ENCODE data around the gene F2RL1.
"Not testable (repeated sequence)": the region's sequence is repeated elsewhere in the genome, so short reads cannot be mapped to it uniquely, and the experiment has no call there.

The F2RL1 gene

GRCh38 chr5:76781775-76782174 lies 37.1 kb upstream of the F2RL1 start:
- no peak for TF ChIP-seq CTCF (IDR thresholded peaks at IDR 0.05)
- no peak overlapping the region for H3K4me3 Mint-ChIP-seq
- no peak for DNase-seq
- no peaks in the 10 kb centered on the region for H3K36me3 Mint-ChIP-seq (ENCODE audit: low read depth)
- H3K4me1 Mint-ChIP-seq: peaks cover 20% of the 10 kb centered on the region
- peaks cover 12% of the 10 kb centered on the region for H3K27me3 Mint-ChIP-seq (ENCODE audit: low read depth, poor library complexity)
- peak overlapping the region; percentile 85 for H3K27ac Mint-ChIP-seq
- no peaks in the 10 kb centered on the region for H3K9me3 Mint-ChIP-seq

GRCh38 chr5:76782444-76782843 lies 36.4 kb upstream of the F2RL1 start:
- no peak for TF ChIP-seq CTCF (IDR thresholded peaks at IDR 0.05)
- no peak overlapping the region for H3K27ac Mint-ChIP-seq
- H3K4me1 Mint-ChIP-seq: peaks cover 20% of the 10 kb centered on the region
- H3K27me3 Mint-ChIP-seq (ENCODE audit: low read depth, poor library complexity): peaks cover 12% of the 10 kb centered on the region
- H3K36me3 Mint-ChIP-seq (ENCODE audit: low read depth): no peaks in the 10 kb centered on the region
- no peak for DNase-seq
- no peaks in the 10 kb centered on the region for H3K9me3 Mint-ChIP-seq
- H3K4me3 Mint-ChIP-seq: no peak overlapping the region

GRCh38 chr5:76787237-76787636 lies 31.6 kb upstream of the F2RL1 start:
- H3K27me3 Mint-ChIP-seq (ENCODE audit: low read depth, poor library complexity): peaks cover 16% of the 10 kb centered on the region
- no peak for TF ChIP-seq CTCF (IDR thresholded peaks at IDR 0.05)
- peaks cover 4% of the 10 kb centered on the region for H3K36me3 Mint-ChIP-seq (ENCODE audit: low read depth)
- H3K27ac Mint-ChIP-seq: no peak overlapping the region
- peaks cover 22% of the 10 kb centered on the region for H3K4me1 Mint-ChIP-seq
- DNase-seq: no peak
- H3K4me3 Mint-ChIP-seq: no peak overlapping the region
- peaks cover 17% of the 10 kb centered on the region for H3K9me3 Mint-ChIP-seq

- Mint-ChIP-seq H3K36me3 (ENCODE audit: low read depth) (peaks cover 4% of the 10 kb centered on the region), H3K9me3 (peaks cover 17% of the 10 kb centered on the region), H3K27ac (no peak overlapping the region), H3K4me3 (no peak overlapping the region), H3K27me3 (ENCODE audit: low read depth, poor library complexity) (peaks cover 13% of the 10 kb centered on the region), H3K4me1 (peaks cover 24% of the 10 kb centered on the region)
- no peak for TF ChIP-seq CTCF (IDR thresholded peaks at IDR 0.05)
- DNase-seq: no peak
Measured at GRCh38 chr5:76788362-76788761, 30.5 kb upstream of the F2RL1 start.

GRCh38 chr5:76789275-76789674 lies 29.6 kb upstream of the F2RL1 start:
- H3K4me3 Mint-ChIP-seq; H3K36me3 Mint-ChIP-seq (ENCODE audit: low read depth); H3K27me3 Mint-ChIP-seq (ENCODE audit: low read depth, poor library complexity); H3K27ac Mint-ChIP-seq; DNase-seq: not testable (repeated sequence)
- peaks cover 27% of the 10 kb centered on the region for H3K4me1 Mint-ChIP-seq
- peaks cover 17% of the 10 kb centered on the region for H3K9me3 Mint-ChIP-seq

- Mint-ChIP-seq H3K27me3 (ENCODE audit: low read depth, poor library complexity) (peaks cover 8% of the 10 kb centered on the region), H3K4me1 (peaks cover 27% of the 10 kb centered on the region), H3K4me3 (no peak overlapping the region), H3K9me3 (peaks cover 17% of the 10 kb centered on the region), H3K36me3 (ENCODE audit: low read depth) (peaks cover 4% of the 10 kb centered on the region), H3K27ac (peak overlapping the region; percentile 15)
- DNase-seq: no peak
- no peak for TF ChIP-seq CTCF (IDR thresholded peaks at IDR 0.05)
Measured at GRCh38 chr5:76789991-76790581, 28.7 kb upstream of the F2RL1 start.

All from nephron progenitor cell (in vitro differentiated cells).